ENCODE data around the gene TMC7. TPM values are rescaled to one million over a fixed set of nuclear protein-coding genes. Genes with fewer than 3 reads are reported as not detected.

The TMC7 gene
- total and polyA plus RNA-seq, 2 donors (not counting 3 experiments of a cell fraction or from before 2014, with no cell fraction given) = 5.7 to 7.0 TPM

- intact Hi-C loops (cut with micrococcal nuclease) = no loop called here
- FAIRE-seq = no peak
Observed at GRCh38 chr16:19093631-19094541, 110.2 kb downstream of the TMC7 start.

More at GRCh38 chr16:19093631-19094541, 110.2 kb downstream of the TMC7 start:
- H3K9ac ChIP-seq (replicated peaks; ENCODE audit: extremely low read depth, insufficient read depth, low read length) = no peak overlapping the region
- BruUV-seq (replicated peaks) = no TSS peak
- no peaks in the 10 kb centered on the region for H3K36me3 ChIP-seq (ENCODE audit: control insufficient read depth in 2 of 2, extremely low read depth in 1 of 2, insufficient read depth in 2 of 2, low read length in 2 of 2)
- H3K27ac ChIP-seq (ENCODE audit: insufficient read depth, low read depth, low read length) = no peak overlapping the region
- H2AFZ ChIP-seq (ENCODE audit: low read depth, low read length) = no peak overlapping the region
- no peak overlapping the region for H3K4me3 ChIP-seq (replicated peaks in 1 of 3; ENCODE audit: insufficient read depth in 1 of 3, low read depth in 1 of 3, low read length in 3 of 3)
- no peaks in the 10 kb centered on the region for H4K20me1 ChIP-seq (replicated peaks; ENCODE audit: control insufficient read depth, extremely low read depth, insufficient read depth, low read length)
- dilution Hi-C loops (cut with MboI; ENCODE audit: extremely low pct_ligation_motif_present, low sequenced_read_pairs) = no loop called here
- no peak for DNase-seq (ENCODE audit: low read depth, low spot score)
- no peaks in the 10 kb centered on the region for H3K79me2 ChIP-seq (ENCODE audit: control insufficient read depth, insufficient read depth, low read length)
- POLR2A ChIA-PET = interaction anchor here (1.5 kb wide), 1 partner anchor 20 kb away, joined by 6 read pairs; the partner anchor contains the start of gene ITPRIPL2
- H3K4me2 ChIP-seq (ENCODE audit: insufficient read depth, low read length) = no peak overlapping the region
- H3K27me3 ChIP-seq (ENCODE audit: control insufficient read depth in 2 of 2, insufficient read depth in 2 of 2, low read length in 2 of 2) = no peaks in the 10 kb centered on the region
- CTCF ChIA-PET = interaction anchor here (0.6 to 3.1 kb wide), 12 partner anchors 8 to 1269 kb away, joined by 3 to 24 read pairs (median 4); partner anchors contain the start of gene ITPRIPL2
- H3K4me1 ChIP-seq (ENCODE audit: control insufficient read depth, extremely low read depth, insufficient read depth, low read length) = peaks cover 17% of the 10 kb centered on the region
- TF ChIP-seq MYC (IDR thresholded peaks at IDR 0.05; ENCODE audit: low read depth, low read length) (no peak), FOS (IDR thresholded peaks at IDR 0.05; ENCODE audit: borderline replicate concordance, insufficient read depth, low read length) (no peak), CTCF (IDR thresholded peaks at IDR 0.05; ENCODE audit: extremely low read depth in 1 of 2, insufficient read depth in 1 of 2, low read depth in 1 of 2, low read length in 2 of 2) (no peak), POLR2AphosphoS5 (IDR thresholded peaks at IDR 0.05; ENCODE audit: insufficient read depth, low read depth, low read length) (no peak), EZH2 (IDR thresholded peaks at IDR 0.05; ENCODE audit: borderline replicate concordance, low read depth, low read length, severe bottlenecking) (no peak), GATA2 (IDR thresholded peaks at IDR 0.05; ENCODE audit: insufficient read depth, insufficient read length, low read depth, low read length) (no peak), POLR2A (IDR thresholded peaks at IDR 0.05; ENCODE audit: low read depth, low read length) (no peak), JUN (IDR thresholded peaks at IDR 0.05; ENCODE audit: borderline replicate concordance, insufficient read depth, insufficient read length, low read depth) (no peak)
- TF ChIP-seq, protein P1, sequence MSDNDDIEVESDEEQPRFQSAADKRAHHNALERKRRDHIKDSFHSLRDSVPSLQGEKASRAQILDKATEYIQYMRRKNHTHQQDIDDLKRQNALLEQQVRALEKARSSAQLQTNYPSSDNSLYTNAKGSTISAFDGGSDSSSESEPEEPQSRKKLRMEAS (IDR thresholded peaks at IDR 0.05; ENCODE audit: insufficient read depth, insufficient read length) = no peak
- no peaks in the 10 kb centered on the region for H3K9me1 ChIP-seq (replicated peaks; ENCODE audit: control insufficient read depth, extremely low read depth, insufficient read depth, low read length)
- no peaks in the 10 kb centered on the region for H3K9me3 ChIP-seq (replicated peaks; ENCODE audit: control insufficient read depth, insufficient read depth, low read length)
